Natural killer cell treated with Interleukin-12 subunit alpha and Interleukin-12 subunit beta and Interleukin-15 and Interleukin-18, amount 100 ng/mL, for 72 hours (primary cell): ENCODE results near the gene TRIM9. TPM values are rescaled to one million over a fixed set of nuclear protein-coding genes. Genes with fewer than 3 reads are reported as not detected.

Experiments
- ATAC-seq, 2 donors: fragments of 150-1000 bp; cut with Tn5 transposase in 1 of 2; sonication (Bioruptor Pico), chemical (Tn5 transposase) in 1 of 2; 2 replicates each; pipeline ENCODE4 v1.10.0; 2021
- DNase-seq: peaks from one replicate; pipeline ENCODE4 v3.0.0; 2022; ENCODE audit warnings: low spot score
- H3K27ac Mint-ChIP-seq, 2 donors: 1 replicate in 1 of 2; 2 replicates in 1 of 2; pipeline ENCODE4 v1.8.0; 2022; ENCODE audit warnings: mixed read lengths in 2 of 2, mild to moderate bottlenecking in 1 of 2, moderate library complexity in 1 of 2
- H3K27me3 Mint-ChIP-seq, 2 donors: 1 replicate in 1 of 2; 2 replicates in 1 of 2; pipeline ENCODE4 v1.8.0; 2022; ENCODE audit warnings: mixed read lengths in 2 of 2
- H3K36me3 Mint-ChIP-seq: one replicate; pipeline ENCODE4 v1.8.0; 2022; ENCODE audit warnings: mixed read lengths
- H3K4me1 Mint-ChIP-seq, 2 donors: 1 replicate in 1 of 2; 2 replicates in 1 of 2; pipeline ENCODE4 v1.8.0; 2022; ENCODE audit warnings: low read depth in 2 of 2, mixed read lengths in 2 of 2, mild to moderate bottlenecking in 1 of 2
- H3K4me3 Mint-ChIP-seq: one replicate; pipeline ENCODE4 v1.8.0; 2022; ENCODE audit warnings: mixed read lengths
- H3K9me3 Mint-ChIP-seq: 2 replicates; pipeline ENCODE4 v1.8.0; 2022; ENCODE audit warnings: mixed read lengths
- total RNA-seq, 2 donors: library from RNA; stranded (reverse); gene quantifications; one replicate each; pipeline ENCODE4 v1.2.3, GENCODE V29; 2022

The TRIM9 gene
- total RNA-seq, 2 donors from 2014 or later, result 0.11 to 0.24 TPM

DNA sequence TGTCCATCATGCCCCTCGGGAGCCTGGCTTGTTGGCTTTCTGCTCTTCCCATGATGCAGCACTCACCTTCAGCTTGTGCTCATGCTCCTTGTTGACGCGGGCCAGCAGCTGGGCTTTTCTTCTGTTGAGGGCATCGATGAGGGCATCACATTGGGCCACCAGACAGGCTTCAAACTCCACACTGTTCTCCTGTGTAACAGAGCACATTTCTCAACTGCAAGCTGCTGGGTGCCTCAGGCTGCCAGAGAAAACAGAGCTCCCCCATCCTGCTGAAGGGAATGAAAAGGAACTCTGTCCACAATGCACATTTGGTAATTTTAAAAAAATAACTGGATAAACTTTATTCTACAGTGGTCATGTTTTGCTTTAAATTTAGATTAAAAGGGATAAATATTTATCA lies 72.1 kb downstream of the TRIM9 start:
- H3K4me3 Mint-ChIP-seq, result no peak overlapping the region
- no peak for ATAC-seq
- H3K9me3 Mint-ChIP-seq, result no peaks in the 10 kb centered on the region
- H3K36me3 Mint-ChIP-seq, result no peaks in the 10 kb centered on the region
- no peak overlapping the region for H3K27ac Mint-ChIP-seq
- no peaks in the 10 kb centered on the region for H3K4me1 Mint-ChIP-seq
- H3K27me3 Mint-ChIP-seq, result peaks cover 2 to 8% of the 10 kb centered on the region in 2 donors
- DNase-seq, result no peak

DNA sequence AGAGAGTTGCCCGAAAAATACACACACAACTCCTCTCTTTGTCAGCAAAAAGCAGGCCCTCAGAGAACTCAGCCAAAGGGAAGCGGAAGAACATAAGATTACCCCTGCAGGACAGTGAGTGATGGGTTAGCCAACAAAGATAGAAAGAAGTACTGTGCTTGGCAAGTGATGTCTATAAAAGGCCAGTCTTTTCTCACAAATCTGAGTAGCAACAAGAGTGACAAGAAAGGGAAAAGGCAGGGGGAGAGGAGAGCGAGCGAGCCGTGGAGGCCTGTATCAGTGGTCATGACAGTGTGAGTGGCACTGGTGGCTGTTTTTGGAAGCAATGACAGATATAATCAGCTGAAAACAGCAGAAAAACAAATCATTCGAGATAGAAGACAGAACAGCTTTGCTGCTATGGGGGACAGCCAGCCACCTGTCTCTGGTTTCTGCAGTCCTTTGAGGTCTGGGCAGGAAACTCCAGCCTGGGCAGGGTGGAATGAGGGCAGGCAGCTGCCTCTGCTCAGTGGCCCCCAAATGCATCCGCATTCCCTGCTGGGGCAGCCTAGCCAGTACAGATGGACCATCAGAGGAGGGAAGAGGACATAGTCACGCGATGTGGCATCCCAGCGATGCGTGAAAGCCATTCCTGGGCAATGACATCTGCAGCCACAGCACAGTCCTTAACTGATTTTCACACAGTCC lies 74.7 kb downstream of the TRIM9 start:
- H3K4me1 Mint-ChIP-seq, result no peaks in the 10 kb centered on the region
- H3K27me3 Mint-ChIP-seq, result peaks cover 0 to 8% of the 10 kb centered on the region in 2 donors
- peak overlapping the region in 1 of 2 donors; percentile 1 for H3K27ac Mint-ChIP-seq

DNA sequence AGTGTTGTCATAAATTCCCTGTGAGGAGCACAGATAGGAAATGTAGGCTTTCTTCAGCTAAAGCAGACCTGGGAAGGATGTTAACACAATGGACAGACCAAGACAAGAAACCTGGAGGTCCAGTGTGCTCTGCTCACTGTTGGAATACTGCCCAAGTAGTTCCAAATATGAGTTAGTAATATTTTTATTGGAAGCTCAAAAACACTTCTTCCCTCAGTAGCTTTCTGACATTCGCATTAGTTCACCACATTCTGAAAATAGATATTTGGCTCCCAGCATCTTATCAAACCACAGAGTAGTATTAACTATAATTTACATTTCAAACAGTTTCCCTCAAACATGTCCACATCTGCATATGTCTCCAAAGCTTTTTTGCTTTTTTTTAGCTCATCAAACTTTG lies 75.8 kb downstream of the TRIM9 start:
- H3K4me3 Mint-ChIP-seq, result no peak overlapping the region
- no peaks in the 10 kb centered on the region for H3K4me1 Mint-ChIP-seq
- no peak overlapping the region for H3K27ac Mint-ChIP-seq
- H3K9me3 Mint-ChIP-seq, result no peaks in the 10 kb centered on the region
- H3K27me3 Mint-ChIP-seq, result peaks cover 0 to 2% of the 10 kb centered on the region in 2 donors
- ATAC-seq (no peak), DNase-seq (no peak)
- no peaks in the 10 kb centered on the region for H3K36me3 Mint-ChIP-seq

More for the DNA sequence above, 74.7 kb downstream of the TRIM9 start:
- DNase-seq, result no peak
- H3K9me3 Mint-ChIP-seq, result no peaks in the 10 kb centered on the region
- peak in 1 of 2 donors; percentile 37 for ATAC-seq
- H3K4me3 Mint-ChIP-seq, result no peak overlapping the region
- no peaks in the 10 kb centered on the region for H3K36me3 Mint-ChIP-seq

DNA sequence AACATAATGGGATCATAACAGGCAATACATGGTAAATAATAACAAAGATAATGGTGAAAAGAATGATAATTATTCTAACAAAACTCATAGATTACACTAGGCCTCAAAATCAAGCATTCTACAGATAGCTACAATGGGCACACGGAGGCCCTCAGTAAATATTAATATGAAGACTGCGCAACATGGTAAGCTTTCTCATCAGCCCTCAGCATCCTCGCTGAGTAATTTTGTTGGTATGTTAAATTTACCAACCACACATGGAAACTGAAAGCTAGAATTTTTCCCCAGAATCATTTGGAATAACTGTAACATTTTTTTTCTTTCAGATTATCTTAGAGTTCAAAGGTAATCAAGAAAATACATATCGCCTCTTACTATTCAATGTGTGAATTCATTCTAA lies 76.4 kb downstream of the TRIM9 start:
- ATAC-seq, result no peak
- H3K27me3 Mint-ChIP-seq, result peaks cover 0 to 2% of the 10 kb centered on the region in 2 donors
- no peak overlapping the region for H3K27ac Mint-ChIP-seq
- DNase-seq, result no peak
- no peaks in the 10 kb centered on the region for H3K36me3 Mint-ChIP-seq
- H3K9me3 Mint-ChIP-seq, result no peaks in the 10 kb centered on the region
- no peaks in the 10 kb centered on the region for H3K4me1 Mint-ChIP-seq
- H3K4me3 Mint-ChIP-seq, result no peak overlapping the region

DNA sequence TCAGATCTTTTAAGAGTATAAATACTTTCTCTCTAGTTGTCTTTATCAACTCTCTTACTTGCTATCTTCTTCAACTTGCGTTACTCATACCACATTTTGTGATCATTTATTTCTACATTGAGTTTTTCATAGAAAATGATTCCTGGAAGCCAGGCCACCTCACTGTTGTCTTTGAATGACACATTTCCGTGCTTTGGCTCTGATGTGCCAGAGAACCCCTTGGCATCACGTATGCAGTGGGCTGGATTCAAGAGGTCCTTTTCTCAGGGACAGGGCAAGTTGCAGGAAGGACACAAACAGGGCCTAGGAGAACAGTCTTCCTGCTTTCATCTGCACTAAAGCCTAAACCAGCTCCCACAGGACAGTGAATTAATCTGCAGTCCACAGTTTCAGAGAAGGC lies 80.3 kb downstream of the TRIM9 start:
- no peaks in the 10 kb centered on the region for H3K36me3 Mint-ChIP-seq
- H3K4me1 Mint-ChIP-seq, result no peaks in the 10 kb centered on the region
- no peaks in the 10 kb centered on the region for H3K9me3 Mint-ChIP-seq
- ATAC-seq, result no peak
- no peak for DNase-seq
- peaks cover 4 to 14% of the 10 kb centered on the region in 2 donors for H3K27me3 Mint-ChIP-seq
- no peak overlapping the region for H3K4me3 Mint-ChIP-seq
- no peak overlapping the region for H3K27ac Mint-ChIP-seq

DNA sequence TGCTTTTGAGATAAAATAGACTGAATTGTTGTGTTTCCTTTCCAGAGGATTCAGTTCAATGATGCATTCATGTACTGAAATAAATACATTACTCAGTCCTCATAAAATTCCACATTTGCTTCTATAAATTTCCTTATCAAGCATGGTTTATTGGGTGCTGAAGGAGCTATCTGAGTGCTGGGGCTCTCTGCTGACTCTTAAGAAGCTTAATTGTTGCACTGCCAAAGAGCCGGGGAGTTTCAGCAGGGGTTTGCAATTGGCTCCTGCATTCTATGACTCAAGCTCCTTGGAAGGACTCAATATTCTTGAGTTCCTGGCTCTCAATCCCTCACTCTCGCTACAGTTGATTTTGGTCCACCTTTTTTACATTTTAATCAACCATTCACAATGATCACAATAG lies 80.8 kb downstream of the TRIM9 start:
- Mint-ChIP-seq H3K27ac (no peak overlapping the region), H3K4me3 (no peak overlapping the region), H3K4me1 (no peaks in the 10 kb centered on the region), H3K27me3 (peaks cover 4 to 15% of the 10 kb centered on the region in 2 donors), H3K36me3 (no peaks in the 10 kb centered on the region), H3K9me3 (no peaks in the 10 kb centered on the region)
- ATAC-seq (no peak), DNase-seq (no peak)

DNA sequence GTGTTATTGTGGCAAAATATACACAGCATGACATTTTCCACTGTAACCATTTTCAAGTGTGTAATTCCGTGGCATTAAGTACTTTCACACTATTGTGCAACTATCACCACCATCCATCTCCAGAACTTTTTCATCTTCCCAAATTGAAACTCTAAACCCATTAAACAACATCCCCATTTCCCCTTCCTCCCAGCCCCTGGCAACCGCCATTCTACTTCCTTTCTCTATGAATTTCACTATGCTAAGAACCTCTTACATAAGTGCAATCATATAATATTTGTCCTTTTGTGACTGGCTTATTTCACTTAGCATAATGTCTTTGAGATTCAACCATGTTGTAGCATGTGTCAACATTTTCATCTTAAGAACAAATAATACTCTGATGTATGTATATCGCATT lies 82.8 kb downstream of the TRIM9 start:
- no peaks in the 10 kb centered on the region for H3K36me3 Mint-ChIP-seq
- DNase-seq, result no peak
- no peaks in the 10 kb centered on the region for H3K4me1 Mint-ChIP-seq
- H3K4me3 Mint-ChIP-seq, result no peak overlapping the region
- peaks cover 4 to 15% of the 10 kb centered on the region in 2 donors for H3K27me3 Mint-ChIP-seq
- no peak for ATAC-seq
- no peaks in the 10 kb centered on the region for H3K9me3 Mint-ChIP-seq
- no peak overlapping the region for H3K27ac Mint-ChIP-seq

DNA sequence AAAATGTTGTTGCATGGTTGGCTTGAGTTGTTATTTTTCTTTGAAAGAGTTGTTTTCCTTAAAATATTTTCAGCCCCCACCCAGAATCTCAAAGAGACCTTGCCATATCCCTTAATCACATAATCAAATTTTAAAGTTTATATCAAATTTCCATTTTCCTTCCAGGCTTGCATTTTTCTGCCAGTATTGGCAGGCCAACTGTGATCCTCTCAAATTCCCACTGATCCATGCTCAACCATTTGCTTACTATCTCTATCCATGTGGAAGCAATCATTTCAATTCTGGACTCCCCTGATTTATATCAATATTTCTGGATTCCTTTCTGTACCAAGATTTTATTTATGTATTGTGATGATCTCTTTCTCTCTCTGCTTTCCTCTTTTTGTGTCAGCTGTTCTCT lies 86.5 kb downstream of the TRIM9 start:
- Mint-ChIP-seq H3K4me3 (no peak overlapping the region), H3K36me3 (no peaks in the 10 kb centered on the region), H3K27me3 (peaks cover 2 to 15% of the 10 kb centered on the region in 2 donors), H3K27ac (no peak overlapping the region), H3K4me1 (no peaks in the 10 kb centered on the region), H3K9me3 (no peaks in the 10 kb centered on the region)
- ATAC-seq, result no peak
- DNase-seq, result no peak

DNA sequence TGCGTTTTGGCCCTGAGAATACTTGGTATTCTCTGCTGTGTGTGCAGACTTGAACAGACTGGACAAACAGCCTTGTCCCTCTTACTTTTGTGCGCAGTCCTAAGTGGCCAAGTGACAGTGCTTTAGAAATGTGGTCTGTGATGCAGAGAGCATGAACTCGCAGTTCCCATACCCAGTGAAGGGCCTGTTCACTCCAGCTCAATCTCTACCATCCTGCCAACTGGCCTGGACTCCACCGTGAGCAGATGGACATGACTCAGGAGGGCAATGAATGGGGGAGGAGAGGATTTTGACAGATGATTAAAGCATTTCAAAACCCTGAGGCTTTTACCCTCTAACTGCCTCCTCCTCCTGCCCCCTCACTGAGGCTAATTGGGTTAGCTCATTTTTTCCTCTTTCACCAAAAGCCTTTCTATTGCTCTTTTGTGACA lies 88.1 kb downstream of the TRIM9 start:
- Mint-ChIP-seq H3K36me3 (no peaks in the 10 kb centered on the region), H3K9me3 (no peaks in the 10 kb centered on the region), H3K4me1 (no peaks in the 10 kb centered on the region), H3K27me3 (peaks cover 4 to 8% of the 10 kb centered on the region in 2 donors), H3K4me3 (no peak overlapping the region), H3K27ac (no peak overlapping the region)
- no peak for DNase-seq
- ATAC-seq, result no peak

DNA sequence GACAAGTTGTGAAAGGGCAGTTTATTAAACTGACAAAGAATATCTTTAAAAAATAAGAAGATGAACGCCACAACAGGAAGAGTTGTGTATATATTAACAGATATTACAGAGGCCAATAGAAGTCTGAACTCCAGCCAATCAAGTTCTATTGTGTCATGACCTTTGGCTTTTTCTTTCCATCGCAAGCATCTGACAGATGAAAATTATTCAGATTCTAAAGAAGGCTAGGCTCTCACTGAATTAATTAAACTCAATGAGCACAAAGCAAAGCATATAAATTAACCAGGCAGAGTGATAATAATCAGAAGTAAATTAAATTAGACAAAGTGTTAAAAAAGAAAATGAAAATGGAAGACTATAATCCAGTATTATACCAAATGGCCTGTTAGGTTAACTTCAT lies 88.6 kb downstream of the TRIM9 start:
- peaks cover 4 to 6% of the 10 kb centered on the region in 2 donors for H3K27me3 Mint-ChIP-seq
- ATAC-seq (no peak), DNase-seq (no peak)
- no peaks in the 10 kb centered on the region for H3K9me3 Mint-ChIP-seq
- no peak overlapping the region for H3K4me3 Mint-ChIP-seq
- H3K4me1 Mint-ChIP-seq, result no peaks in the 10 kb centered on the region
- H3K27ac Mint-ChIP-seq, result no peak overlapping the region
- H3K36me3 Mint-ChIP-seq, result no peaks in the 10 kb centered on the region

DNA sequence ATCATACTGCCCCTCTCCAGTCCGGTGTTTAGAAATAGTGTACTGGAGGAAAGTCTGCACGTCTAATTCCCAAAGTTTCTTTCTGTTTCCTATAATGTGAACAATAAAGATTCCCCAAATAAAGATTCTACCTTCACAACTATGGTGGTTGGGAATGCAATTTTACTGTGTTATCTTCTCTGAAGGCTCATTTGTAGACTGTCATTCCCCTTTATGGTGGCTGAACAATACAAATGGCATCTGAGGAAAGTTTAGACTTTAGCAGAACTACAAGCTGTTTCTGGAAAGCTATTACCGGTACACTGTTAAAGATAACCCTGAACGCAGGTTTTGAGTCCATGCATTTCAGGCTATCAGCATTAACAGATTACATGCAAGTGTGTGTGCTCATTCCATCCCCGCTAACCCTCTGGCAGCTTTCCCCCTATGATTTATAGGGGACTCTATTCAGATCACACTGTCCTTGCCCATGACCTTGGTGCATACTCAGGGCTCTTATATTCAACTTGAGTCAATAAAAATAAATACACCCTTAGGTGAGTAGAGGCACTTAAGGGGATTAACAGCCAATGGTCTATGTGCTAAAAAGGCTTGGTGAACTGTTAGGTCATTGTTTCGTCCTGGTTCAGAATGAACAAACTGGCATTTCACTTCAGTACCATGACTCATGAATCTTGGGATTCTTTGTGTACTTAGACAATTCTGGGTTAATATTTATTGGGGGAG lies 89.9 kb downstream of the TRIM9 start:
- no peaks in the 10 kb centered on the region for H3K9me3 Mint-ChIP-seq
- peaks cover 4 to 5% of the 10 kb centered on the region in 2 donors for H3K27me3 Mint-ChIP-seq
- H3K36me3 Mint-ChIP-seq, result no peaks in the 10 kb centered on the region
- no peak for ATAC-seq
- H3K27ac Mint-ChIP-seq, result no peak overlapping the region
- H3K4me3 Mint-ChIP-seq, result no peak overlapping the region
- H3K4me1 Mint-ChIP-seq, result no peaks in the 10 kb centered on the region
- DNase-seq, result no peak

DNA sequence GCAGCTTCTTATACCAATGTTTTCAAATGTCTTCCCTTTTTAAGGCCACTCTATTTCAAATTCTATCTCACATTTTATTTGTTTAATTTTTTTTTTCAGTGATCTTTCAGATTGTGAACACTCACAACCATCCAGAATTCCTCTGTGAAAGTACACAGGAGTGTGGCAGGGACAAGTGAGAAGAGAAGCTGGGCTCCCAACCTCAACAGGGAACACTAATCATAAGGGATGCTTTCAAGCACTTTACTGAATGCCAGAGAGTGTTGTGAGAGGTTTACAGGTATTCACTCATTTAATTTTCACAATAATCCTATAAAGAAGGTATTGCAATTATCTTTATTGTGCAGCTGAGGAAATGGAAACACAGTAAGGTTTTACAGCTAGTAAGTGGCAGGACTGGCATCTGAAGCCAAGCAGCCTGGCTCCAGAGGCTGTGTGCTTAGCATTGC lies 90.5 kb downstream of the TRIM9 start:
- Mint-ChIP-seq H3K4me3 (no peak overlapping the region), H3K9me3 (no peaks in the 10 kb centered on the region), H3K27me3 (peaks cover 0 to 2% of the 10 kb centered on the region in 2 donors), H3K4me1 (no peaks in the 10 kb centered on the region), H3K36me3 (no peaks in the 10 kb centered on the region), H3K27ac (no peak overlapping the region)
- ATAC-seq (no peak), DNase-seq (no peak)

DNA sequence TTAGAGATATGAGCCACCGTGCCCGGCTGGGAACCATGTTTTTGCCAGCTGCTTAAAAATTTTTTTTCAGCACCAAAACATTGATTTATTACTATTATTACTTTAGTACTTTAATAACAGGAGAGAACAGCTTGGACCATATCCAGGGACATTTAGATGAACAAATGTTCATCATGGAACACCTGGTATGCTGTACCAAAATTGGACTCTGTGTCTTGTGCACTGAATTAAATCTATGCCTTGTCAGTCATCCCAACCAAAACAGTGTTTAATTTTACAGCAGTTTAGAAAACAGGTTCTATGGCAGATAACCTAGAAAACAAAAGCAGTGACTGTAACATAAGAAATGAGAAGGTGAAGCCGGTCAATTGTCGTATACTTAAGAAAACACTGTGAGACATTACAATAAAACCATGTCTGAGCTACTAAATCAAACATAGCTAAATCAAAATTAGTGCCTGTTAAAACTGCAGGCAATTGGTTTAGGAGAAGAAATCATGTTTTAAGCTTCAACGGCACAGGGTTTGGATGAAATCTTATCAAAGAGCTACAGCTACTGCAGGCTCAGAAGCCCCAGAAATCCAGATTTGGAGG lies 92.4 kb downstream of the TRIM9 start:
- Mint-ChIP-seq H3K27ac (no peak overlapping the region), H3K4me3 (no peak overlapping the region), H3K9me3 (no peaks in the 10 kb centered on the region), H3K4me1 (no peaks in the 10 kb centered on the region), H3K36me3 (no peaks in the 10 kb centered on the region), H3K27me3 (peaks cover 0 to 2% of the 10 kb centered on the region in 2 donors)
- DNase-seq (no peak), ATAC-seq (no peak)

DNA sequence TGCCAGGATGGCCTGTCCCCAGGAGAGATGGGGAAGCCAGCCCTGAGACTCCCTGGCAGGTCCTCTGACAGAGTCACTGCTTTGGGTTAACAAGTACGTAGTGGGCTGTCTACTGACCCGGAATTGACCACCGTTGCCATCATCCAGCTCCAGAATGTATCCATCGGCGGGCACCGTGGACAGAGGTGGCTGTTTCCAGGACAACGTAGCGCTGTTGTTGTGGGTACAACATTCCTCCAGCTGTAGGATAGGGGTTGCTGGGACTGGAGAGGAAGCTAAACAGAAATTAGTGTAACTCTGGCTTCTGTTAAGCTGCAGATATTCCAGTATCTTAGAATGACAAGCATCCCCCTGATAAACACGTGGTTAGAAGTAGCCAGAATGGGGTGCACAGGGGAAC lies 94.3 kb downstream of the TRIM9 start:
- no peak overlapping the region for H3K4me3 Mint-ChIP-seq

More for the DNA sequence above, 94.3 kb downstream of the TRIM9 start:
- H3K27me3 Mint-ChIP-seq, result peaks cover 2 to 4% of the 10 kb centered on the region in 2 donors
- H3K9me3 Mint-ChIP-seq, result no peaks in the 10 kb centered on the region
- H3K36me3 Mint-ChIP-seq, result no peaks in the 10 kb centered on the region
- DNase-seq (no peak), ATAC-seq (peak in 1 of 2 donors; percentile 20)
- no peaks in the 10 kb centered on the region for H3K4me1 Mint-ChIP-seq
- no peak overlapping the region for H3K27ac Mint-ChIP-seq
